ENCODE data around the gene ACSM4. TPM values are rescaled to one million over a fixed set of nuclear protein-coding genes. Genes with fewer than 3 reads are reported as not detected.

The ACSM4 gene
- total RNA-seq, 1 experiment from 2014 or later, result not detected

GRCh38 chr12:7302266-7302986, 1.4 kb upstream of the ACSM4 start:
- Histone ChIP-seq H3K9me3 (no peaks in the 10 kb centered on the region), H3K27me3 (replicated peaks; ENCODE audit: control insufficient read depth, insufficient read depth, low read length) (no peaks in the 10 kb centered on the region; the same call in 1 of the 2 replicates), H3K4me1 (no peaks in the 10 kb centered on the region), H3K36me3 (ENCODE audit: control insufficient read depth, insufficient read depth, low read length) (no peaks in the 10 kb centered on the region), H3K4me3 (ENCODE audit: low read depth, low read length) (no peak overlapping the region)
- TF ChIP-seq, protein P1, sequence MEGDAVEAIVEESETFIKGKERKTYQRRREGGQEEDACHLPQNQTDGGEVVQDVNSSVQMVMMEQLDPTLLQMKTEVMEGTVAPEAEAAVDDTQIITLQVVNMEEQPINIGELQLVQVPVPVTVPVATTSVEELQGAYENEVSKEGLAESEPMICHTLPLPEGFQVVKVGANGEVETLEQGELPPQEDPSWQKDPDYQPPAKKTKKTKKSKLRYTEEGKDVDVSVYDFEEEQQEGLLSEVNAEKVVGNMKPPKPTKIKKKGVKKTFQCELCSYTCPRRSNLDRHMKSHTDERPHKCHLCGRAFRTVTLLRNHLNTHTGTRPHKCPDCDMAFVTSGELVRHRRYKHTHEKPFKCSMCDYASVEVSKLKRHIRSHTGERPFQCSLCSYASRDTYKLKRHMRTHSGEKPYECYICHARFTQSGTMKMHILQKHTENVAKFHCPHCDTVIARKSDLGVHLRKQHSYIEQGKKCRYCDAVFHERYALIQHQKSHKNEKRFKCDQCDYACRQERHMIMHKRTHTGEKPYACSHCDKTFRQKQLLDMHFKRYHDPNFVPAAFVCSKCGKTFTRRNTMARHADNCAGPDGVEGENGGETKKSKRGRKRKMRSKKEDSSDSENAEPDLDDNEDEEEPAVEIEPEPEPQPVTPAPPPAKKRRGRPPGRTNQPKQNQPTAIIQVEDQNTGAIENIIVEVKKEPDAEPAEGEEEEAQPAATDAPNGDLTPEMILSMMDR (IDR thresholded peaks at IDR 0.05; ENCODE audit: insufficient read depth in 1 of 2, low read depth in 1 of 2, low read length in 1 of 2, severe bottlenecking in 1 of 2, unreplicated experiment in 1 of 2), result no peak
- ChIA-PET POLR2A (no interaction called here), CTCF (no interaction called here)
- Mint-ChIP-seq H3K36me3 (ENCODE audit: insufficient read depth, unreplicated experiment) (no peaks in the 10 kb centered on the region), H3K4me1 (ENCODE audit: low read depth, unreplicated experiment) (no peaks in the 10 kb centered on the region), H3K27ac (ENCODE audit: unreplicated experiment) (no peak overlapping the region), H3K9me3 (ENCODE audit: unreplicated experiment) (no peaks in the 10 kb centered on the region), H3K27me3 (ENCODE audit: insufficient read depth, unreplicated experiment) (peaks cover 46% of the 10 kb centered on the region), H3K4me3 (ENCODE audit: unreplicated experiment) (no peak overlapping the region)
- DNase-seq, result no peak
- no TSS peak for BruUV-seq (replicated peaks)
- intact Hi-C loops (cut with micrococcal nuclease; ENCODE audit: unreplicated experiment), result no loop called here

DNA sequence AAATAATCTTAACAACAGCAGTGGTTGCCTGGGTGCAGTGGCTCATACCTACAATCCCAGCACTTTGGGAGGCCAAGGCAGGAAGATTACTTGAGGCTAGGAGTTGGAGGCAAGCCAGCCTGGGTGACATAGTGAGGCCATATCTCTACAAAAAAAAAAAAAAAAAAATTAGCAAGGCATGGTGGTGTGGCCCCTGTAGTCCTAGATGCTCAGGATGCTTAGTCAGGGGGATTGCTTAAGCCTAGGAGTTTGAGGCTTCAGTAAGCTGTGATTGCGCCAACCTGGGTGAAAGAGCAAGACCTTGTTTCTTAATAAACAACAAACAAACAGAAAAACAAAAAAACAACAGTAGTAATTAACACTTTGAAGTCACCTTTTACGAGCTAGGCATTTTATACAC, 642 bp upstream of the ACSM4 start:
- Histone ChIP-seq H3K4me1 (no peaks in the 10 kb centered on the region), H3K27me3 (replicated peaks; ENCODE audit: control insufficient read depth, insufficient read depth, low read length) (no peaks in the 10 kb centered on the region; the same call in 1 of the 2 replicates), H3K36me3 (ENCODE audit: control insufficient read depth, insufficient read depth, low read length) (no peaks in the 10 kb centered on the region), H3K9me3 (no peaks in the 10 kb centered on the region), H3K4me3 (ENCODE audit: low read depth, low read length) (no peak overlapping the region)
- no TSS peak for BruUV-seq (replicated peaks)
- no peak overlapping the region for H3K4me3 Mint-ChIP-seq (ENCODE audit: unreplicated experiment)
- H3K4me1 Mint-ChIP-seq (ENCODE audit: low read depth, unreplicated experiment), result no peaks in the 10 kb centered on the region
- no peak for DNase-seq
- intact Hi-C loops (cut with micrococcal nuclease; ENCODE audit: unreplicated experiment), result no loop called here
- peaks cover 45% of the 10 kb centered on the region for H3K27me3 Mint-ChIP-seq (ENCODE audit: insufficient read depth, unreplicated experiment)
- CTCF ChIA-PET, result no interaction called here
- POLR2A ChIA-PET, result no interaction called here
- H3K27ac Mint-ChIP-seq (ENCODE audit: unreplicated experiment), result no peak overlapping the region
- H3K36me3 Mint-ChIP-seq (ENCODE audit: insufficient read depth, unreplicated experiment), result no peaks in the 10 kb centered on the region
- H3K9me3 Mint-ChIP-seq (ENCODE audit: unreplicated experiment), result no peaks in the 10 kb centered on the region
- TF ChIP-seq, protein P1 (IDR thresholded peaks at IDR 0.05; ENCODE audit: insufficient read depth in 1 of 2, low read depth in 1 of 2, low read length in 1 of 2, severe bottlenecking in 1 of 2, unreplicated experiment in 1 of 2), result no peak

DNA sequence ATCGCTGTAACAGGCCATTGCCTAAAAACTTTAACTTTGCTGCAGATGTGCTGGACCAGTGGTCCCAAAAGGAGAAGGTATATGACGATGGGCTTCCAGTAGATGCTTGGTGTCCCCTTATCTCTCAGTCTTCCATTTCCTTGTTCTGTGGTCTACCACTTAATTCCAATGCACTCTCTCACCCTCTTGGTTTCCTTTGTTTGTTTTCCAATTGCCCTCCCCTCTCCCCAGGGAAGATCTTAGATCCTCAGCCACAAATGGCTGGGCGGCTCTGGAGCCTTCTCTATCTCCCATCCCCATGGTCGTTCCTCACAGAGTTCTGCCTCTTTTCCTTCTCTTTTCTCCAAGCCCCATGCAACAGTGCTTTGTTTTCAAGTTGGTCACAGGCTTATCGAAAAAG, 584 bp downstream of the ACSM4 start:
- peaks cover 41% of the 10 kb centered on the region for H3K27me3 Mint-ChIP-seq (ENCODE audit: insufficient read depth, unreplicated experiment)
- no peaks in the 10 kb centered on the region for H3K9me3 Mint-ChIP-seq (ENCODE audit: unreplicated experiment)
- intact Hi-C loops (cut with micrococcal nuclease; ENCODE audit: unreplicated experiment), result no loop called here
- Histone ChIP-seq H3K4me1 (no peaks in the 10 kb centered on the region), H3K36me3 (ENCODE audit: control insufficient read depth, insufficient read depth, low read length) (no peaks in the 10 kb centered on the region), H3K4me3 (ENCODE audit: low read depth, low read length) (no peak overlapping the region), H3K27me3 (replicated peaks; ENCODE audit: control insufficient read depth, insufficient read depth, low read length) (no peaks in the 10 kb centered on the region; the same call in 1 of the 2 replicates), H3K9me3 (no peaks in the 10 kb centered on the region)
- H3K4me3 Mint-ChIP-seq (ENCODE audit: unreplicated experiment), result no peak overlapping the region
- TF ChIP-seq, protein P1 (IDR thresholded peaks at IDR 0.05; ENCODE audit: insufficient read depth in 1 of 2, low read depth in 1 of 2, low read length in 1 of 2, severe bottlenecking in 1 of 2, unreplicated experiment in 1 of 2), result no peak
- H3K4me1 Mint-ChIP-seq (ENCODE audit: low read depth, unreplicated experiment), result no peaks in the 10 kb centered on the region
- ChIA-PET CTCF (no interaction called here), POLR2A (no interaction called here)
- BruUV-seq (replicated peaks), result no TSS peak
- no peak for DNase-seq
- no peak overlapping the region for H3K27ac Mint-ChIP-seq (ENCODE audit: unreplicated experiment)
- H3K36me3 Mint-ChIP-seq (ENCODE audit: insufficient read depth, unreplicated experiment), result no peaks in the 10 kb centered on the region
